CD4-positive, alpha-beta T cell (primary cell): ENCODE results near the gene RUSF1. TPM values are rescaled to one million over a fixed set of nuclear protein-coding genes. Genes with fewer than 3 reads are reported as not detected.

ENCODE experiments used
- ATAC-seq: fragments of 200-7000 bp; cut with Tn5 transposase; one replicate; pipeline ENCODE4 v1.10.0; 2022; ENCODE audit warnings: mild to moderate bottlenecking; ENCODE audit not compliant: poor library complexity
- CTCF ChIA-PET: fragments of 350-600 bp; sonication (Branson Sonifier 250); formaldehyde crosslinking; loops from one replicate; lab custom pipeline; 2021; ENCODE audit warnings: antibody characterized with exemption, inconsistent platforms; lab: Charles Lee
- POLR2A ChIA-PET: fragments of 350-600 bp; sonication (Branson Sonifier 250); formaldehyde crosslinking; loops from one replicate; lab custom pipeline; 2021; ENCODE audit warnings: antibody characterized with exemption, inconsistent platforms; lab: Charles Lee
- DNase-seq, 14 experiments: peaks; one replicate each; pipeline ENCODE4 v3.0.0-alpha.2; 2013 to 2020; ENCODE audit warnings: mixed read lengths in 2 of 14
- H3K27ac ChIP-seq, 2 donors: one replicate each; pipeline versions ENCODE4 v1.5.1 to v1.7.0; 2013; ENCODE audit warnings: low read length in 2 of 2, low read depth in 1 of 2, mild to moderate bottlenecking in 1 of 2
- H3K27me3 ChIP-seq, 2 experiments: 1 replicate in 1 of 2; 2 replicates in 1 of 2; pipeline versions ENCODE4 v1.6.1 to v1.7.0; 2013; ENCODE audit warnings: low read length in 2 of 2, control low read depth in 1 of 2, mild to moderate bottlenecking in 1 of 2, moderate library complexity in 1 of 2; ENCODE audit not compliant: insufficient read depth in 2 of 2, control insufficient read depth in 1 of 2
- H3K36me3 ChIP-seq: one replicate; pipeline ENCODE4 v1.6.1; 2013; ENCODE audit warnings: low read length, control low read depth; ENCODE audit not compliant: insufficient read depth
- H3K4me1 ChIP-seq: one replicate; pipeline ENCODE4 v1.6.1; 2013; ENCODE audit warnings: low read length, control low read depth; ENCODE audit not compliant: insufficient read depth
- H3K4me3 ChIP-seq: one replicate; pipeline ENCODE4 v1.5.1; 2013; ENCODE audit warnings: mild to moderate bottlenecking, low read length, moderate library complexity
- H3K9me3 ChIP-seq, 2 experiments: 1 replicate in 1 of 2; 2 replicates in 1 of 2; pipeline versions ENCODE4 v1.6.1 to v1.7.0; 2013; ENCODE audit warnings: low read length in 2 of 2, mild to moderate bottlenecking in 2 of 2, control low read depth in 1 of 2, moderate library complexity in 1 of 2; ENCODE audit not compliant: control insufficient read depth in 1 of 2, insufficient read depth in 1 of 2
- H3K27ac Mint-ChIP-seq: one replicate; pipeline ENCODE4 v1.8.0; 2020; ENCODE audit warnings: mixed read lengths
- H3K27me3 Mint-ChIP-seq: one replicate; pipeline ENCODE4 v1.8.0; 2021; ENCODE audit warnings: mixed read lengths
- H3K36me3 Mint-ChIP-seq: one replicate; pipeline ENCODE4 v1.8.0; 2021; ENCODE audit warnings: low read depth, mixed read lengths
- H3K4me1 Mint-ChIP-seq: one replicate; pipeline ENCODE4 v1.8.0; 2021; ENCODE audit warnings: low read depth, mixed read lengths
- H3K4me3 Mint-ChIP-seq: one replicate; pipeline ENCODE4 v1.8.0; 2020; ENCODE audit warnings: mild to moderate bottlenecking, mixed read lengths
- H3K9me3 Mint-ChIP-seq: one replicate; pipeline ENCODE4 v1.8.0; 2020; ENCODE audit warnings: mixed read lengths
- intact Hi-C, 2 experiments: fragments of 100-400 bp; cut with DNase I in 1 of 2; cut with micrococcal nuclease in 1 of 2; formaldehyde crosslinking; loops; one replicate each; pipeline versions ENCODE4 v1.15.1 to v1.9.0; 2023 to 2025; cut with DNase I, micrococcal nuclease
- total RNA-seq, 174 experiments: library from RNA in 2 of 174; stranded (reverse) in 2 of 174; gene quantifications; one replicate each; pipeline ENCODE4 v1.2.3 and lab custom pipeline; 2021 to 2026
- TF ChIP-seq, protein P1 (sequence below): fragments of 200-600 bp; IDR thresholded peaks from one replicate; pipeline ENCODE4 v1.8.0; 2022; ENCODE audit warnings: antibody characterized with exemption, mild to moderate bottlenecking

RUSF1 gene
- total RNA-seq, 2 experiments from 2014 or later, result 69.2 to 73.2 TPM

DNA sequence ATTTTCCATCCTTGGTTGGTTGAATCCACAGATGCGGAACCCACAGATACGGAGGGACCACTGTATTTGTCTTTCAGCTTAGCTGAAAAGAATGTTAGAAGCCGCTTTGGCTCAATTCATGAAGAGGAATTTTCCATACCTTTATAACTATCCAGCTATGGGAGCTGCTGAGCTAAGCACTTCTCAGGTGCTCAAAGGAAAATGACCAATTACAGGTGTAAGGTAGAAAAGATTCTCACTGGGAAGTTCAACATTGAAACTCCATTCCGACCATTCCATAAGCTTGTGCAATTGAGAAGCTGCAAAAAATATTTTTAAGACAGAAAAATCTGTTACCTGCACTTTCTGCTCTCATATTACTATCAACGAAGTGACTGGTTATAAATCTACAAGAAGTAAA is 22.2 kb upstream of the RUSF1 start:
- H3K4me1 Mint-ChIP-seq, result peaks cover 10% of the 10 kb centered on the region
- peaks cover 28% of the 10 kb centered on the region for H3K27me3 Mint-ChIP-seq
- intact Hi-C loops, result loop anchor here in 1 of 2 experiments (10.0 kb wide), 1 partner anchor 74 kb away; no protein-coding TSS in a partner anchor
- Histone ChIP-seq H3K4me1 (peaks cover 4% of the 10 kb centered on the region), H3K4me3 (no peak overlapping the region), H3K27me3 (peaks cover 24 to 35% of the 10 kb centered on the region in 2 experiments), H3K36me3 (no peaks in the 10 kb centered on the region), H3K27ac (no peak overlapping the region), H3K9me3 (no peaks in the 10 kb centered on the region)
- H3K36me3 Mint-ChIP-seq, result no peaks in the 10 kb centered on the region
- DNase-seq, result no peak
- TF ChIP-seq, protein P1, sequence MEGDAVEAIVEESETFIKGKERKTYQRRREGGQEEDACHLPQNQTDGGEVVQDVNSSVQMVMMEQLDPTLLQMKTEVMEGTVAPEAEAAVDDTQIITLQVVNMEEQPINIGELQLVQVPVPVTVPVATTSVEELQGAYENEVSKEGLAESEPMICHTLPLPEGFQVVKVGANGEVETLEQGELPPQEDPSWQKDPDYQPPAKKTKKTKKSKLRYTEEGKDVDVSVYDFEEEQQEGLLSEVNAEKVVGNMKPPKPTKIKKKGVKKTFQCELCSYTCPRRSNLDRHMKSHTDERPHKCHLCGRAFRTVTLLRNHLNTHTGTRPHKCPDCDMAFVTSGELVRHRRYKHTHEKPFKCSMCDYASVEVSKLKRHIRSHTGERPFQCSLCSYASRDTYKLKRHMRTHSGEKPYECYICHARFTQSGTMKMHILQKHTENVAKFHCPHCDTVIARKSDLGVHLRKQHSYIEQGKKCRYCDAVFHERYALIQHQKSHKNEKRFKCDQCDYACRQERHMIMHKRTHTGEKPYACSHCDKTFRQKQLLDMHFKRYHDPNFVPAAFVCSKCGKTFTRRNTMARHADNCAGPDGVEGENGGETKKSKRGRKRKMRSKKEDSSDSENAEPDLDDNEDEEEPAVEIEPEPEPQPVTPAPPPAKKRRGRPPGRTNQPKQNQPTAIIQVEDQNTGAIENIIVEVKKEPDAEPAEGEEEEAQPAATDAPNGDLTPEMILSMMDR, result no peak
- POLR2A ChIA-PET, result no interaction called here
- H3K4me3 Mint-ChIP-seq, result no peak overlapping the region
- CTCF ChIA-PET, result no interaction called here
- H3K27ac Mint-ChIP-seq, result no peak overlapping the region
- no peaks in the 10 kb centered on the region for H3K9me3 Mint-ChIP-seq
- ATAC-seq, result no peak

DNA sequence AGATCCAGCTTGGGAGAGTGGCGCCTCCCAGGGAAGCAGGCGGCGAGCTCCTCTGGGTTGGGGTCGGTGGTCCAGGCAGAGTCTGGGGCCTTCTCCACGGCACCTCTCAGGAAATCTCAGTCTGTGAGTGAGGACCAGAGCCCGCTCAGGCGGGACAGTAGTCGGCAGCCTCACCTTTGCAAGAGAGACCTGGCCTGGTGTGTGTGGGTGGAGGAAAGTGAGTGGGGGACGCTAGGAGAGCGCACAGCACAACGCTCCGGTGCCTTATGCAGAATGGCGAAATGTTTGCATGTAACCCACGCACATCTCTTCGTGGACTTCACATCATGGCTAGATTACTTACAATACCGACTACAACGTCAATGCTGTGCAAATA is 21.7 kb upstream of the RUSF1 start:
- no peak overlapping the region for H3K27ac Mint-ChIP-seq
- no peaks in the 10 kb centered on the region for H3K9me3 Mint-ChIP-seq
- H3K4me3 Mint-ChIP-seq, result no peak overlapping the region
- intact Hi-C loops, result loop anchor here in 1 of 2 experiments (10.0 kb wide), 1 partner anchor 75 kb away; no protein-coding TSS in a partner anchor
- no peaks in the 10 kb centered on the region for H3K36me3 ChIP-seq
- TF ChIP-seq, protein P1, result no peak
- ChIA-PET POLR2A (interaction anchor here (0.9 to 1.3 kb wide), 2 partner anchors 10 to 22 kb away, joined by 3 to 8 read pairs; partner anchors contain the start of gene RUSF1), CTCF (no interaction called here)
- peaks cover 10% of the 10 kb centered on the region for H3K4me1 Mint-ChIP-seq
- DNase-seq, result no peak
- H3K27me3 Mint-ChIP-seq, result peaks cover 28% of the 10 kb centered on the region
- H3K9me3 ChIP-seq, result no peaks in the 10 kb centered on the region
- no peak overlapping the region for H3K27ac ChIP-seq
- peaks cover 19 to 32% of the 10 kb centered on the region in 2 experiments for H3K27me3 ChIP-seq
- ATAC-seq, result no peak
- peak overlapping the region; percentile 20 for H3K4me3 ChIP-seq
- peaks cover 4% of the 10 kb centered on the region for H3K4me1 ChIP-seq
- no peaks in the 10 kb centered on the region for H3K36me3 Mint-ChIP-seq

DNA sequence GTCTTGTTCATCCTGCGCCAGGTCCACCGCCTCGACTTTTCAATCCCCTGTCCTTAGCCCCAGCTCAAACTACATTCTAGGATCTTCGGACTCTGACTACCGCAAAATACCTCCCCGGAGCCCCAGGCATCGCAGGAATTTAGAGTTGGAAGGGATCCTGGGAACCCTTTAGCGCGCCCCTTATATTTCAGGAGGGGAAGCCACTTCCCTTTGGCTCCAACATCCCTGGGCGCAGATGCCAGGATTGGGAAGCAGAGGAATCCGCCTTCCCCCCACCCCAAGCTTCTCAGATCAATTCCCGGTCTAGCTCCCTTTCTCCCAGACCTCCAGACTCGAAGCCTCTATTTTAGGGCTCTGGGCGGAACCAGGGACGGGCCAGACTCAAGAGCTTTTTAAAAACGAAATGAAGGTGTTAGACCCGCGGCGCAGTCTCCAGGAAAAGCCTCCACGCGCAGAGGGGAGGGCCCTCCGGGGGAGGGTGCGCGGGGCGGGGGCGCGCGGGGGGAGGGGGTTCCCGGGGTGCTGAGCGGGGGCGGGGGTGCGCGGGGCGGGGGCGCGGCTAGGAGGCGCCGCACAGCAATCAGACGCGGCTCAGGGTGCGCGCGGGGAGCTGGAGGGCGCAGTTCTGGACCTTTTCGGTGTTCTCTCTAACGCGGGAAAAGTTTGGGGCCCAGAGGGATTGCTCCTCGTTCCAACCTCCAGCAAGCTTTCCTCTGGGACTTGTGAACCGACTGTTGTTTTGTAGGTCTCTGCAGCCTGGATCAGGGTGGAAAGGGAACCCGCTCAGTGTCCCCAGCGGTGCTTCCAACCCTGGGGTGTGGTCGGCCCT is 21.1 kb upstream of the RUSF1 start:
- Histone ChIP-seq H3K36me3 (no peaks in the 10 kb centered on the region), H3K4me3 (peak overlapping the region; percentile 34), H3K27me3 (peaks cover 19 to 26% of the 10 kb centered on the region in 2 experiments), H3K27ac (no peak overlapping the region), H3K9me3 (no peaks in the 10 kb centered on the region), H3K4me1 (peaks cover 4% of the 10 kb centered on the region)
- peak; percentile 68 for ATAC-seq
- ChIA-PET POLR2A (interaction anchor here (0.9 to 1.4 kb wide), 3 partner anchors 9 to 178 kb away, joined by 3 to 8 read pairs (median 5); partner anchors contain the start of gene RUSF1), CTCF (no interaction called here)
- Mint-ChIP-seq H3K27me3 (peaks cover 27% of the 10 kb centered on the region), H3K9me3 (no peaks in the 10 kb centered on the region), H3K36me3 (no peaks in the 10 kb centered on the region), H3K4me1 (peaks cover 10% of the 10 kb centered on the region), H3K4me3 (peak overlapping the region; percentile 62), H3K27ac (no peak overlapping the region)
- DNase-seq, result peak in 3 of 14 experiments; percentile 20 to 47 (median 23)
- intact Hi-C loops, result no loop called here
- TF ChIP-seq, protein P1, result no peak
